Stimulated activated naive B cell treated with anti-CD40 and anti-IgM and Interleukin-4, amounts not matched to agents 10 μg/mL and 1 μg/mL and 100 μg/mL, for 72 hours (primary cell): ENCODE results near the gene ACTL8.
A peak's percentile ranks its signal among the peaks of the same experiment; 100 is the strongest.

Experiments used
- ATAC-seq, 2 donors: fragments of 150-1000 bp; cut with Tn5 transposase; replicated peaks; 2 replicates each; pipeline ENCODE4 v1.10.0; 2021; ENCODE audit warnings: moderate library complexity in 1 of 2
- DNase-seq: peaks from one replicate; pipeline ENCODE4 v3.0.0; 2021
- H3K27ac Mint-ChIP-seq: one replicate; pipeline ENCODE4 v1.8.0; 2022; ENCODE audit warnings: mild to moderate bottlenecking, mixed read lengths
- H3K27me3 Mint-ChIP-seq, 2 donors: one replicate each; pipeline ENCODE4 v1.8.0; 2022; ENCODE audit warnings: mixed read lengths in 2 of 2
- H3K36me3 Mint-ChIP-seq, 2 donors: one replicate each; pipeline ENCODE4 v1.8.0; 2022; ENCODE audit warnings: mixed read lengths in 2 of 2, mild to moderate bottlenecking in 1 of 2
- H3K4me1 Mint-ChIP-seq, 2 donors: one replicate each; pipeline ENCODE4 v1.8.0; 2022; ENCODE audit warnings: mixed read lengths in 2 of 2, mild to moderate bottlenecking in 1 of 2
- H3K4me3 Mint-ChIP-seq, 2 donors: one replicate each; pipeline ENCODE4 v1.8.0; 2022; ENCODE audit warnings: mild to moderate bottlenecking in 2 of 2, mixed read lengths in 2 of 2, moderate library complexity in 1 of 2
- H3K9me3 Mint-ChIP-seq, 2 donors: one replicate each; pipeline ENCODE4 v1.8.0; 2022; ENCODE audit warnings: mixed read lengths in 2 of 2, mild to moderate bottlenecking in 1 of 2

Gene ACTL8

DNA sequence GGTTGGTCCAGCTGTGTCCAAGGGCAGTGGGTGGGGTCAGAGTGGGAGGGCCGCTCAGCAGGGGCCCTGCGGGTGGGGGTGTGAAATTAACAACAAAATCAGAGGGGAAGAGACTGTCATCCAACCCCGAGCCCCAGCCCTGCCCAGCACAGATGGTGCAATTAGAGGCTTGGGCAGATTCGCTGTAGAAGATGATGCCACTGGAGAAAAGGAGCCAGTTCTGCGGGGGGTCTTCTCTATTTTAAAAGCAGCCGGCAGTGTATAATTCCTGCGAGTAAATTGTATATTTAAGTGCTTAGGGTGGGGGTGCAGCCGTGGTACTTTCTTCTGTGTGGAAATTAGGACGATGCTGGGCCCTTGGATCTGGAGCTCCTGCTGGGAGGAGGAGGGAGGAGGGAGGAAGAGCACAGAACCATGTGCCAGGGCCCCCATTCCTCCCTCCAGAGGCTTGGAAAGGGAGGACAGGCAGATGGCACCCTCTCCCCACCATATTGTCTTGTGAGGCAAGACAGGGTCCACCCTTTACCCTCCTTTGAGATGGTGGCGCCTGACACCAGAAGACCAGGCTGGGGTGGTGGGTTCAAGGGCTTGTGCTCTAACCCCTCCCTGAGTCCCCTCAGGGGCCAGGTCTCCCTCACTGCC is 89.2 kb downstream of the ACTL8 start:
- Mint-ChIP-seq H3K27ac (no peak overlapping the region), H3K36me3 (no peaks in the 10 kb centered on the region), H3K4me3 (no peak overlapping the region), H3K9me3 (peaks cover 3 to 4% of the 10 kb centered on the region in 2 donors), H3K4me1 (no peaks in the 10 kb centered on the region), H3K27me3 (peaks cover 27 to 33% of the 10 kb centered on the region in 2 donors)
- ATAC-seq (no peak), DNase-seq (no peak)

DNA sequence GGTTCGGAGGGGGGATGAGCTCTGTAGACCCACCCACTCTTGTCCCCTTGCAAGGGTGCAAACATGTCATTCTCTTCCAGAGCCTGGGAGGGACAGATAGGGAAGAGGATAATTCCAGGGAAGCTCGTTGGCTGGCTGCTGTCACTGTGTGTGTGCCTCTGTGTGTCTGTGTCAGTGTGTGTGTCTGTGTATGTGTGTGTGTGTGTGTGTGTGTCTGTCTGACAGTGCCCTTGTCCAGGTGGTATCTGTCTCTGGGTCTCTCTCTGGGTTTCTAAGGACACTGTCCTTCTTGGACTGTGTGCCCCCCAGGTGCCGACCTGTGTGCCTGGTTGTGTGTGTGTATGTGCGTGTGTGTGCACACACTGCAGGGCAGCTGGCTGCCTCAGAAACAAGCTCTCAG is 90.5 kb downstream of the ACTL8 start:
- DNase-seq (no peak), ATAC-seq (no peak)
- H3K27me3 Mint-ChIP-seq: peaks cover 27 to 33% of the 10 kb centered on the region in 2 donors
- no peaks in the 10 kb centered on the region for H3K4me1 Mint-ChIP-seq
- peaks cover 8 to 10% of the 10 kb centered on the region in 2 donors for H3K9me3 Mint-ChIP-seq
- H3K4me3 Mint-ChIP-seq: no peak overlapping the region
- no peaks in the 10 kb centered on the region for H3K36me3 Mint-ChIP-seq
- H3K27ac Mint-ChIP-seq: no peak overlapping the region

DNA sequence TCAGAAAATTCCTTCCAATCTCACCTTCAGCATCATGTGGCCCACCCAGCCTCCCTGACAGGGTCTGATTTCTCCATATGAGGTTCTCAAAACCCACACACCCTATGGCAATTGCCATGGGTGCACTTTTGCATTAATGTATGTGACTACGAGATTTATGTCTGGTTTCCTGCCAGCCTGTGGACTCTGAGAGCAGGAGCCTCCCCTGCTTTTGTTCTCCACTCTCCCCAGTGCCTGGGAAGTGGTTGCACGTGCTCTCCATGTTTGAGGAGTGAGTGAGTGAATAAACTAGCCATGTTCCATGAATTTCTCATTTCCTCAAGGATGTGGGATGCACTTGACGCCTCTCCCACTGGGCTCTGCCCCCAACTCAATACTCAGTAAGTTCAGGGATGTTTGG is 91.2 kb downstream of the ACTL8 start:
- Mint-ChIP-seq H3K4me3 (no peak overlapping the region), H3K9me3 (peaks cover 8 to 10% of the 10 kb centered on the region in 2 donors), H3K27ac (no peak overlapping the region), H3K36me3 (no peaks in the 10 kb centered on the region), H3K27me3 (peaks cover 25 to 33% of the 10 kb centered on the region in 2 donors), H3K4me1 (no peaks in the 10 kb centered on the region)
- DNase-seq (no peak), ATAC-seq (no peak)

DNA sequence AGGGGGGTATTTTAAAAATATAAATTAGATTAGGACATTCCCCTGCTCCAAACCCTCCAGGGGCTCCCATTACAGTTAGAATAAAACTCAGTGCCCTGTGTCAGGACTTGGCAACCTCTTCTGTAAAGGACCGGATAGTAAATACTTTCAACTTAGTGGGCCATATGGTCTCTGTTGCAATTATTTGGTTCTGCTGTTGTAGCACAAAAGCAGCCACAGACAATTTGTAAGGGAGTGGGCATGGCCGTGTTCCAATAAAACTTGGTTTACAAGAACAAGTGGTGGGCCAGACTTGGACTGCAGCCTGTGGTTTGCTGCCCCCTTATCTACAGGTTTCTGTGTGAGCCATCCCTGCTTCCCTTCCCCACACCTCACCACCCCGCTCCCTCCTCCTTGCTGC is 92.0 kb downstream of the ACTL8 start:
- no peak for ATAC-seq
- Mint-ChIP-seq H3K4me3 (no peak overlapping the region), H3K4me1 (no peaks in the 10 kb centered on the region), H3K9me3 (peaks cover 8 to 10% of the 10 kb centered on the region in 2 donors), H3K36me3 (no peaks in the 10 kb centered on the region), H3K27ac (no peak overlapping the region), H3K27me3 (peaks cover 20 to 29% of the 10 kb centered on the region in 2 donors)
- no peak for DNase-seq

DNA sequence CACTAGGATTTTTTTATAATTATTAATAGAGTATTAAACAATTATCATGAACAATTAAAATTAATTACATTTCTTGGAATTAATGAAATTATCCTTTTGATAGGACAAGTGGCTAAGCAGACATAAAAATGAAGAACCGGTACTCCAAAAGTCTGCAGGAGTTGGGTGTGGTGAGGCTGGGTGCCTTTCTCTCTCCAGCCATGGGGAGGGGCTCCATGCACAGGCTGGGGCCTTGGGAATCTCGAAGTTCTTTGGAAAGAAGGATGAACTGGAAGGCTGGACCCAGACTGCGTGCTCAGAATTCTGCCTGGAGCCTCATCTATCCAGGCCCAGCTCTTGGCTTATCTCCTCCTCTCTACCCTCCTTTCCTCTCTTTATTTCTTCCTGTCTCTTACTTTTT is 94.1 kb downstream of the ACTL8 start:
- Mint-ChIP-seq H3K36me3 (no peaks in the 10 kb centered on the region), H3K9me3 (peaks cover 8 to 10% of the 10 kb centered on the region in 2 donors), H3K27me3 (peaks cover 0 to 11% of the 10 kb centered on the region in 2 donors)

DNA sequence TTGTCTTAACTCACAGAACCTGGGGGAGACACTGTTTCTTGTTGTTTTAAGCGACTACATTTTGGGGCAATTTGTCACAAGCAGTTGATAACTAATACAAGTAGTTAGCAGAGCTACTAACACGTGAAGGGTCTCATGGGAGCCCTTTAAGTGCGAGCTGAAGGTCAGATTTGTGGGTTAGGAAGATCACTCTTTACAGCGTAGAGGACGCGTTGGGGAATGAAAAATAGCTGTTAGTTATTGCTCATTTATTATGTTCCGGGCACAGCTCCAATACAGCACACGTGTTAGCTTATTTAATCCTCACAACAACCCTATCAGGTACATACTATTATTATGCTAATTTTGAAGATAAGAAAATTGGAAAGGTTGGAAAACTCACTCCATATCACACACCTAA is 95.9 kb downstream of the ACTL8 start:
- ATAC-seq (no peak), DNase-seq (no peak)
- Mint-ChIP-seq H3K9me3 (peaks cover 8 to 10% of the 10 kb centered on the region in 2 donors), H3K27ac (no peak overlapping the region), H3K36me3 (no peaks in the 10 kb centered on the region), H3K4me3 (no peak overlapping the region), H3K27me3 (peaks cover 0 to 6% of the 10 kb centered on the region in 2 donors), H3K4me1 (no peaks in the 10 kb centered on the region)

More for the DNA sequence above, 94.1 kb downstream of the ACTL8 start:
- Mint-ChIP-seq H3K4me3 (no peak overlapping the region), H3K27ac (no peak overlapping the region), H3K4me1 (no peaks in the 10 kb centered on the region)
- ATAC-seq (no peak), DNase-seq (no peak)

DNA sequence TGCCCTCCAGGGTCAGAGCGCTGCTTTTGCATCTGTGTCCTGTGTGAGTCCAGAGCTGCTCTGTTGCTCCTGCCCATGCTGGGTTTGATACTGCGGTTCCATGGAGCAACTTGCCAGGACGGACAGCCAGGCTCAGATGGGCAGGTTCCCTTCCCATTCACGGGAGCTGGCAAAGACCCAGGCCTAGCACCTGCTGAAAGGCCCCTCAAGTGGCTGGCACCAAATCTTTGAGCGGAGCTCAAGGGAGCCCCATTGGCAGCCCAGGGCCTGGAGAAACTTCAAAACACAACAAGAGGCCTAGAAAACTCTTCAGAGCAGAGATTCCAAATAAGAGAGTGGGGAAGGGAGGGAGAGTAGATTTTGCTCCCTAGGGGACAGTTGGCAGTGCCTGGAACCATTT is 97.2 kb downstream of the ACTL8 start:
- Mint-ChIP-seq H3K36me3 (no peaks in the 10 kb centered on the region), H3K4me3 (no peak overlapping the region), H3K4me1 (no peaks in the 10 kb centered on the region), H3K27ac (no peak overlapping the region), H3K9me3 (peaks cover 8 to 10% of the 10 kb centered on the region in 2 donors), H3K27me3 (peaks cover 0 to 6% of the 10 kb centered on the region in 2 donors)
- DNase-seq (no peak), ATAC-seq (no peak)

DNA sequence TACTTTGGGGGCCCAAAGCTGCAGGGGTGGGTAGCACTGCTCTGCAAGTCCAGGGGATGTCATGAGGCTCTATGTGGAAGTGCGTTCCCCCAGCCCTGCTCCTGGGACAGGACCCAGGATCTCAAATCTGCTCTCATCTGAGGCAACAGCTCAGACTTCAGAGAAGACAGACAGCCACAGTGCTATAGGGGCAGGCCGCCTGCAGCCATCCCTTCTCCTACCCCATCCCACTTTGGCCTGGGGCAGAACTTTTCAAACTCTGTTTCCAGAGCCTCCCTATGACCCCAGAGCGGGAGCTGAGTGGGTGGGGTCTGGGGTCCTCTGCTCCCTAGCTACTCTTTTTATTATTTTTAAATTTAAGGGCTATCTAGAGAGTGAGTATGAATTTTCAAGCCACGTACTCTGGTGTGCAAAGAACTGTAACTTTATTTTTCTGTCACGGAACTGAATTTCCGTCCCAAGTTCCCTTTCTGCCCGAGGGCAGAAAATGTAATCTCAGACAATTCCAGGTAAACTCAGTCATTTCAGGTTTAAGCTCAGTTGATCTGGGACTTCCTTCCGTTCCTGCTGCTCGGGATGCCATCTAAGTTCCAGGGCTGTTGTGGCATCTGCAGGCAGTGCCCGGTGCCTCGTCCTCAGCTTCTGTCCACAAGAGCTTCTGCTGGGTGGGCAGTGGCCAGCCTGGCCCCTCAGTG is 98.3 kb downstream of the ACTL8 start:
- Mint-ChIP-seq H3K36me3 (no peaks in the 10 kb centered on the region), H3K27ac (no peak overlapping the region), H3K9me3 (peaks cover 4 to 7% of the 10 kb centered on the region in 2 donors), H3K4me1 (no peaks in the 10 kb centered on the region), H3K4me3 (no peak overlapping the region), H3K27me3 (no peaks in the 10 kb centered on the region)
- DNase-seq (no peak), ATAC-seq (no peak)

DNA sequence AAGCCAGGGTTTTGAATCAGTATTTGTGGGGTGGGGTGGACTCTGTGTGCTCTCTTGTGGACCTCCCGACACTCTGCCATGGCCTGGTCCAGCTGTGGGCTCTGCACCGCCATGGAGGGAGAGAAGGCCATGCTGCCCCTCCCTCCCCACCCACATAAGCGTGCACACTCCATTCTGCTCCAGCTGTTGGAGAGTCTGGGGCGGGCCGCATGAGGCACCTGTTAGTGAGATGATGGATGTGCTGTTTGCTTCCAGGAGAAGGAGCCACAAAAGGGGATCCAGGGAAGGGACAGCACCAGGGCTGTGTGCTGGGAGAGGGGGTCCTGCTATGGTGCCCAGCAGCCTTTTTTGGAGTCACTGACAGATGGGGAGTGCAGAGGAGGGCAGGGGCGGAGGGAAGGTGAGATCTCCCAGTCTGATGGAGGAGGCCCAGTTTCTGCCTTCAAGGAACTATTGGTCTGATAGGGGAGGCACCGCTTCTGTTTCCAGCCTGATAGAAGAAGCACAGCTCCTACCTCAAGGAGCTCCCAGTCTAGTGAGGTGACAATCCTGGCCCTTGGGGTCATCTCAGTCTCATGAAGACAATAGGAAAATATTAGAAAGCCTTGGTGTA is 101.5 kb downstream of the ACTL8 start:
- H3K36me3 Mint-ChIP-seq: no peaks in the 10 kb centered on the region
- peaks cover 0 to 6% of the 10 kb centered on the region in 2 donors for H3K9me3 Mint-ChIP-seq
- H3K27me3 Mint-ChIP-seq: peaks cover 0 to 6% of the 10 kb centered on the region in 2 donors
- ATAC-seq: no peak
- DNase-seq: no peak
- H3K4me1 Mint-ChIP-seq: peaks cover 0 to 1% of the 10 kb centered on the region in 2 donors
- no peak overlapping the region for H3K27ac Mint-ChIP-seq
- H3K4me3 Mint-ChIP-seq: no peak overlapping the region

DNA sequence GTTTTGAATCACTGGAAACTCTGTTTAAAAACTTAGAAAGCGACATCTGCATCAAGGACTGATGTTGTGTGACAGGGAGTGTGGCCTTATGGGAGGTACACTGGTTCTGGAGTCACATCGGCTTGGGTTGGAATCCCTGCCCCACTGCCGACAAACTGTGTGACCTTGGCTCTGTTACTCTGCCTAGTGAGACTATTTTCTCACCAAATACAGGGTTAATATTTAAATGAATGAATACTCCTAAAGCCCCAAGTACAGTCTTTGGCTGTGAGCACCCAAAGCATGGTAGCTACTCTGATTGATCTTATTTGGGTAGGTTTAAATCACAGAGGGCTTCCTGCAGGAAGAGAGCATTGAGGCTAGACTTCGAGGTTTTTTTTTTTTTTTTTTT is 102.0 kb downstream of the ACTL8 start:
- no peaks in the 10 kb centered on the region for H3K36me3 Mint-ChIP-seq
- H3K9me3 Mint-ChIP-seq: peaks cover 0 to 6% of the 10 kb centered on the region in 2 donors
- ATAC-seq: no peak
- H3K27me3 Mint-ChIP-seq: peaks cover 0 to 6% of the 10 kb centered on the region in 2 donors
- H3K27ac Mint-ChIP-seq: no peak overlapping the region
- no peak for DNase-seq
- H3K4me3 Mint-ChIP-seq: no peak overlapping the region
- H3K4me1 Mint-ChIP-seq: peaks cover 0 to 5% of the 10 kb centered on the region in 2 donors

DNA sequence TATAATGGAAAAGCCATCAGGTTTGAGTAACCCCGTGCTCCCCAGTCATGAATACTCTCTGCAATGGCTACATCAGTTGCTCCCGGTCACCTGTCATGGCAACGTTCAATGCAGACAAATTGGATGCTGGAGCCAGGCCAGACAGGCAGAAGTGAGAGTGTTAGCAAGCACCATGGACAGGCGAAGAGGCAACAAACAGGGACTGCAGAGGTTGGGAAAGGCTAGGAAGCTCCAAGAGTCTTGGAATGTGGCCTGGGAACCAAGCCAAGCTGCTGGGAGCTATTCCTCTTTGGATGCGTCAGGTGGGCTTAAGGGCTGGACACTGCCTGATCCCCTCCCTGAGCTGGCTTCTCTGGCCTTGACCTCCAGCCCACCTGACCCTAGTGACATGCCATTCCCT is 102.9 kb downstream of the ACTL8 start:
- DNase-seq: no peak
- no peak overlapping the region for H3K4me3 Mint-ChIP-seq
- peaks cover 0 to 6% of the 10 kb centered on the region in 2 donors for H3K27me3 Mint-ChIP-seq
- no peak overlapping the region for H3K27ac Mint-ChIP-seq
- H3K9me3 Mint-ChIP-seq: peaks cover 0 to 6% of the 10 kb centered on the region in 2 donors
- no peak for ATAC-seq
- H3K36me3 Mint-ChIP-seq: no peaks in the 10 kb centered on the region
- peaks cover 0 to 5% of the 10 kb centered on the region in 2 donors for H3K4me1 Mint-ChIP-seq

DNA sequence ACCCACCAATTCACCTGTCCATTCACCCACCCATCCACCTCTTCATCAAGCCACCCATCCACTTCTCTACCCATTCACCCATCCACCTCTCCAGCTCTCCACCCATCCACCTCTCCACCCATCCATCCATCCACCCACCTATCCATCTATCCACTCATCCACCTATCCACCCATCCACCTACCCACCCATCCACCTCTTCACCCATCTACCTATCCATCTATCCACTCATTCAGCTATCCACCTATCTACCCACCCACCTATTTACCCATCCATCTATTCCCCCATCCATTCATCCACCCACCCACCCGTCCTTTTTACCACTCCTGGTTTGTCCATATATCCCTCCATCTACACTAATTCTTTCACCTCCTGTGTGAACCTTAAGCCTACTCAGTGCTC is 105.7 kb downstream of the ACTL8 start:
- no peak for ATAC-seq
- peaks cover 0 to 5% of the 10 kb centered on the region in 2 donors for H3K4me1 Mint-ChIP-seq
- no peak for DNase-seq
- no peak overlapping the region for H3K4me3 Mint-ChIP-seq
- H3K27me3 Mint-ChIP-seq: peaks cover 0 to 7% of the 10 kb centered on the region in 2 donors
- peaks cover 0 to 6% of the 10 kb centered on the region in 2 donors for H3K9me3 Mint-ChIP-seq
- no peaks in the 10 kb centered on the region for H3K36me3 Mint-ChIP-seq
- no peak overlapping the region for H3K27ac Mint-ChIP-seq

DNA sequence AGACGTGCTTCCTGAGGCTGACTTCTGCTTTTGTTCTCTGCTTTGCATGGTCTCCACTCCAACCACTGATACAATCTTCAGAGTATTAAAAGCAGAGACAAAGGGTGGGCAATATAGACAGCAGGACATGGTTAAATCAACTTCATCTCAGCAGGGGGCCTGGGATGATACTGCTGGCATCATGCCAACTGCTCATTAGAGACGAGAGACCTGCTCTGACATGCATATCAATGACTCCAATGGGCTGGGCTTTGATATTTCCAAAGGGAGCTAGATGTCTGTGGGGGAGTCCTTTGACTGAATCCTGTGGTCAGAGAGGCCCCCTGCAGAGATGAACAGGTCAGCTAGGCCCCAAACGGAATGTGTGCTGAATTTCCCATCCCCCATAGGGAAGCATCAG is 106.6 kb downstream of the ACTL8 start:
- H3K4me1 Mint-ChIP-seq: peaks cover 0 to 5% of the 10 kb centered on the region in 2 donors
- ATAC-seq: no peak
- peaks cover 0 to 6% of the 10 kb centered on the region in 2 donors for H3K9me3 Mint-ChIP-seq
- peaks cover 0 to 10% of the 10 kb centered on the region in 2 donors for H3K27me3 Mint-ChIP-seq
- peak overlapping the region; percentile 31 for H3K27ac Mint-ChIP-seq
- no peak for DNase-seq
- H3K4me3 Mint-ChIP-seq: no peak overlapping the region
- no peaks in the 10 kb centered on the region for H3K36me3 Mint-ChIP-seq

DNA sequence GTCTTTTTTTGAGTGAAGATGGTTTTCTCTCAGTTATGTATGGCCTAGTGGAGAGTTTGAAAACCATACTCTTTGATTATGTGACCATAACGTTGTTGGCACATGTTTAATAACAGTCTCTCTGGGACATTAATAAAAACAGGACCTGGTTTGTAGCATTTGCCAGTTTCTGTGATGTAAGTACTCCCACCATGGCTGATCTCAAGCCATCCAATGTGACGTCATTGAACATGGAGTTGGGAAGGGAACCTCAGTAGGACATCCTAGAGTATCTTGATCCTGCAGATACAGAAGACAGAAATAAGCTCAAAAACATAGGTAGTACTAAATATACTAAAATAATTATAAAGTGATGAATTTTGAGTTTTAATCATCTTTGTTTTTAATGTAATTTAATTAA is 107.0 kb downstream of the ACTL8 start:
- ATAC-seq (no peak), DNase-seq (no peak)
- H3K4me3 Mint-ChIP-seq: no peak overlapping the region
- H3K4me1 Mint-ChIP-seq: peaks cover 0 to 5% of the 10 kb centered on the region in 2 donors
- no peaks in the 10 kb centered on the region for H3K36me3 Mint-ChIP-seq
- peaks cover 0 to 6% of the 10 kb centered on the region in 2 donors for H3K9me3 Mint-ChIP-seq
- H3K27ac Mint-ChIP-seq: no peak overlapping the region
- H3K27me3 Mint-ChIP-seq: peaks cover 0 to 10% of the 10 kb centered on the region in 2 donors
